GM18505 (cell line): ENCODE measurements around the gene LRMDA.

Experiments
- ATAC-seq: cut with Tn5 transposase; IDR thresholded peaks from one replicate; pipeline ENCODE4 v1.9.1; 2021; ENCODE audit not compliant: unreplicated experiment
- POLR2A ChIP-seq: IDR thresholded peaks from 4 replicates; pipeline ENCODE4 v1.6.1; 2011; ENCODE audit warnings: borderline replicate concordance; ENCODE audit not compliant: insufficient read depth, insufficient read length; ENCODE audit errors: extremely low read depth

LRMDA gene

DNA sequence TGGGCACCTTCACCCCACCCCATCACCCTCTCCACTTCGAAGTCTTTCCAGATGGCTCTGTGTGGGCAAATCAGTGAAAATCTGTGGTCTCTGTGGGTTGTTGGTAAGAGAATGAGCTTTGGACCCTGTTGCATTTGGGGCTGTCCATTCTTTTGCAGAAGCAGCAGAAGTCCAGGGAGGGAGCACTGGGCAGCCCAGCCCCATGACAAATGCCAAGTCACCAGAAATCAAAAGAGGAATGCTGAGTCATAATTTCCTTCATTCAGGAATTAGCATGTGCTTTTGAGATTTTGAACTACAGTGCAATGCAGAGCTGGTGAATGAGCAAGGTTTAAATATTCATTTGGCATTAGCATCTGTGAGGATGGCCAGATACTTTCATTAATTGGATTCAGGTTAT lies 556.2 kb downstream of the LRMDA start:
- no peak for ATAC-seq
- no peak for TF ChIP-seq POLR2A

- no peak for TF ChIP-seq POLR2A
- no peak for ATAC-seq
These were observed 563.1 kb downstream of the LRMDA start for GRCh38 chr10:75994357-75995040.

DNA sequence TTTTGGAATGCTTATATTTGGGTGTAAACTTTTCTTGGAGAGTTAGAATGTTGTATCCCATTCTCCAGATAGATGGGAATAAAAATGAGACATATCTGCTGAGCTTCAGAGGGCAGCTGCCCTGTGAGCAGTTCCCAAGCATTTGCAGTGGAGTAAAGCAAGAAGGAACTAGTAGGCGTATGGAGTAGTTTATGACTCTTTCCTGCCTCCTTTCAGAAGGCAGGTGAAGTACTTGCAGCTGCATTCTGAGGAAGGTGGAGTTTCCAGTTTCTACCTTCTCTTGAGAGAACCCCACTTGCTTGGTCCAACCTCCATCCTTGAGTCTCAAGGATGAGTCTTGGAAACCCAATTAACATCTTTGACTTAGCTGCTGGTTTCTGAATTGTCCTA lies 563.6 kb downstream of the LRMDA start:
- TF ChIP-seq POLR2A = no peak
- ATAC-seq = no peak

DNA sequence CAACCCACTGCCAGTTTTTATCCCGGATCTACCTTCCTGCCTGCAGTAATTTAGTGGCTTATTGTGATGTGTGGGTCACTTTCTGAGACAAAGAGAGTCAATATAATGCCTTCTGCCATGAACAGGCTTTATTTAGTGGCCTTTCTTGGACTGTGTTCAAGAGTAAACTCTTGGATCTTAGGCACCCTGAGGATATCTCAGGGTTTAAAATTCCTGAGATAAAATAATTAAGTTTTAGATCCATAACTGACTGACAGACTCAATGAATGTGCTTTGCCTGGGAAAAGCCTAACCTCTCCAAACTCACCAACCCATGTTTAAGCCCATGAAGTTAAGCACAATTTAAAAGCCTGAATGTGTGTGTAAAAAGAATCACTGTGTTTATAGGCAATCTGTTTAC lies 564.3 kb downstream of the LRMDA start:
- no peak for ATAC-seq
- TF ChIP-seq POLR2A = no peak

DNA sequence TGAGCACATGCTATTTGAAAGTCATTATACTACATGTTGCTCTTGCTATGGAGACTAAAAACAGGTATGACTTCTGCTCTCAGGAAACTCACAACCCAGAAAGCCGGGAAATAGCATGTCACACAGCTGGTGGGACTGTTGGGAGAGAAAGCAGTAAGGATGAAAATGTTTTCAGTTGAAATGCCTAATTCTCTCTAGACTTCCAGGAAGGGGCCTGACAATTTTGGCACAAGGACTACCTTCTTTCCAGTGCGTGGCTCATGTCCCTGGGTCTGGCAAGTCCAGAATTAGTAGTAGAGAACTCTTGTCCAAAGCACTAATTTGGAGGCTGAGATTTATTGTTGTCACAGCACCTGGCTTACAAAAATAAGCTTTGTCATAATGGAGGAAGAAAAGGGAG lies 567.6 kb downstream of the LRMDA start:
- ATAC-seq = no peak
- no peak for TF ChIP-seq POLR2A

GRCh38 chr10:75999515-76000209 lies 568.2 kb downstream of the LRMDA start:
- TF ChIP-seq POLR2A = no peak
- no peak for ATAC-seq

GRCh38 chr10:76000550-76000949 lies 569.1 kb downstream of the LRMDA start:
- no peak for TF ChIP-seq POLR2A
- ATAC-seq = no peak

DNA sequence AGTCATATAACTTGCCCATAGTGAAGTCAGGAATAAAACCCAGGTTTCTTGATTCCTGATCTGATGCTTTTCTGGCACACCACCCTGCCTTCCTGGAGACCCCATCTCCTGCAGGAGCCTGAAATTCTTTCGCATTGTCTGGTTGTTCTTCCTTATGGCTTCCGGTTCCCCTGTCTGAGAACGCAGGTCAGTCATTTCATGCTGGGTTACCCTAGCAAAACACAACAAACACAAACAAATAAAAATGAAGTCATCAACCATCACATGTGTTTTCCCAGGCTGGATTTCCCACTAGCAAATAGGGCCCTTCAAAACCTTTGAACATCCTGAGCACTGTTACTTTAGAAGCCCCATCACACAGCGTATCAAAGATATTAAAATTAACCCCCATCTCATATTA lies 569.6 kb downstream of the LRMDA start:
- no peak for ATAC-seq
- no peak for TF ChIP-seq POLR2A

GRCh38 chr10:76001461-76001860 lies 570.0 kb downstream of the LRMDA start:
- no peak for TF ChIP-seq POLR2A
- no peak for ATAC-seq

- TF ChIP-seq POLR2A = no peak
- ATAC-seq = no peak
These were observed 570.9 kb downstream of the LRMDA start for GRCh38 chr10:76002262-76002854.

GRCh38 chr10:76007667-76008181 lies 576.3 kb downstream of the LRMDA start:
- no peak for TF ChIP-seq POLR2A
- no peak for ATAC-seq

DNA sequence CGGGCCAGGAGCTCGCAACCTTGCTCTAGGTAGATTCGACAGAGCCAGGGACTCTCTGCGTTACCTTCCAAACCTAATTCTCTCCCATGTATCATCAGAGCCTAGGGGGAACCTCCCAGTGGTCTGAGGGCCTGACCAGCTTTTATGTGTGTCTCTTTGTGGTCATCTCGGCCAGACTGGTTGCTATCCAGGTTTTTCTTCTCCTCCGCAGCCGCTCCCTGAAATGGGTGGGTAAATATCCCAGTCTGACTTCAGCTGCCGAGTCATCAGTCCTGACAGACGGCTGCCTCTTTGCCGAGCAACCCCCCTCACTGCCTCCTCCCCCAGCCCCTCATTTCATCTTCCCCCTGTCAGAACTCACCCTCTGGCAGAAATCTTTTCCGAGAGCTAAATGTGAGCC lies 578.1 kb downstream of the LRMDA start:
- TF ChIP-seq POLR2A = no peak

DNA sequence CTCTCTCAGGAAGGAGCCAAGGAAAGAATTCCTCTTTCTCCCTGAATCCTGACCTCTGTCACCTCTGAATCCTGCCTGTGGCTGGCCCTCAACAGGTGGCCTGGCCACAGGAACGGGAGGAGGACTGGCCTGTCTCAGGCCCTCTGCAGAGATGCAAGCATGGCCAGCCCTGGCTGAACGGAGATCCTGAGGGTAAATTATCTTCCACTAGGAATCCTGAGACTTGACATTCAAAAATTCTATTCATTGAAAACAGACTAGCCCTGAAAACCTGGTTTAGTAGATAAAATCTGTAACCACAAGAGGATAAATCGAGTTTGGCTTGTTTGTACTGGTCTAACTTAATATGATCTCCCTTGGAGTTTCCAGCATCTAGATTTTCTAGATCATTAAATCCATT lies 579.3 kb downstream of the LRMDA start:
- no peak for ATAC-seq
- TF ChIP-seq POLR2A = no peak

More for the DNA sequence above, 578.1 kb downstream of the LRMDA start:
- ATAC-seq = no peak
